Thyroid gland (tissue), 4 donors: ENCODE results near the gene TNS4.

Experiments used
- POLR2A ChIP-seq, 2 donors: fragments of 450-650 bp; IDR thresholded peaks; one replicate each; pipeline ENCODE4 v1.6.1; 2017; ENCODE audit warnings: antibody characterized with exemption in 2 of 2, mild to moderate bottlenecking in 2 of 2, moderate library complexity in 1 of 2
- TF ChIP-seq, protein P1 (sequence below), 6 experiments: fragments of 200-600 bp in 3 of 6; fragments of 450-650 bp in 3 of 6; sonication (generic) in 3 of 6; IDR thresholded peaks; one replicate each; pipeline ENCODE4 v1.5.1; 2016 to 2019; ENCODE audit warnings: antibody characterized with exemption in 6 of 6, mild to moderate bottlenecking in 2 of 6, inconsistent platforms in 1 of 6, moderate library complexity in 1 of 6

GRCh38 chr17:40460604-40460967 lies 40.8 kb downstream of the TNS4 start:
- TF ChIP-seq, protein P1, sequence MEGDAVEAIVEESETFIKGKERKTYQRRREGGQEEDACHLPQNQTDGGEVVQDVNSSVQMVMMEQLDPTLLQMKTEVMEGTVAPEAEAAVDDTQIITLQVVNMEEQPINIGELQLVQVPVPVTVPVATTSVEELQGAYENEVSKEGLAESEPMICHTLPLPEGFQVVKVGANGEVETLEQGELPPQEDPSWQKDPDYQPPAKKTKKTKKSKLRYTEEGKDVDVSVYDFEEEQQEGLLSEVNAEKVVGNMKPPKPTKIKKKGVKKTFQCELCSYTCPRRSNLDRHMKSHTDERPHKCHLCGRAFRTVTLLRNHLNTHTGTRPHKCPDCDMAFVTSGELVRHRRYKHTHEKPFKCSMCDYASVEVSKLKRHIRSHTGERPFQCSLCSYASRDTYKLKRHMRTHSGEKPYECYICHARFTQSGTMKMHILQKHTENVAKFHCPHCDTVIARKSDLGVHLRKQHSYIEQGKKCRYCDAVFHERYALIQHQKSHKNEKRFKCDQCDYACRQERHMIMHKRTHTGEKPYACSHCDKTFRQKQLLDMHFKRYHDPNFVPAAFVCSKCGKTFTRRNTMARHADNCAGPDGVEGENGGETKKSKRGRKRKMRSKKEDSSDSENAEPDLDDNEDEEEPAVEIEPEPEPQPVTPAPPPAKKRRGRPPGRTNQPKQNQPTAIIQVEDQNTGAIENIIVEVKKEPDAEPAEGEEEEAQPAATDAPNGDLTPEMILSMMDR (IDR thresholded peaks at IDR 0.05) = no peak
- TF ChIP-seq POLR2A (IDR thresholded peaks at IDR 0.05) = no peak
